ENCODE results near the gene ZDHHC7.

DNA sequence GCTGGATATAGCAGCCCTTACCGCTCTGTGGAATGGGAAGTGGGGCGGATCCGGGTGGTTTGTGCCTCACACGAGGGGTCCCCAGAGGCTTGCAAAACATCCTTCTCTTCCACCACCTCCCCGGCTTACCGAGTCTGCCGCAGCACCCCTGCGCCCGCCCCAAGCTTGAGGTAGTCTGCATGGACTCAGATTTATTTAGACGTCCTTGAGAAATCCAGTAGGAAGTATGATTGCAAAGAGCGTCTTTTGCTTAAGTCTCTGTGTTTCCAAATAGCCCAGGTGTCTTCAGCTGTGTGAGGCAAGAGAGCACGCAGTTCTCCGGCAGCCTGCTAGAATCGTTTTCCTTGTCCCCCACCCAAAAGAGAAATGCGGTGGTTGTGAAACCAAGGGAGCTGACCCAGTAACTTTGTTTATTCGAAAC, 18.7 kb upstream of the ZDHHC7 start:
- TF ChIP-seq, protein P1, sequence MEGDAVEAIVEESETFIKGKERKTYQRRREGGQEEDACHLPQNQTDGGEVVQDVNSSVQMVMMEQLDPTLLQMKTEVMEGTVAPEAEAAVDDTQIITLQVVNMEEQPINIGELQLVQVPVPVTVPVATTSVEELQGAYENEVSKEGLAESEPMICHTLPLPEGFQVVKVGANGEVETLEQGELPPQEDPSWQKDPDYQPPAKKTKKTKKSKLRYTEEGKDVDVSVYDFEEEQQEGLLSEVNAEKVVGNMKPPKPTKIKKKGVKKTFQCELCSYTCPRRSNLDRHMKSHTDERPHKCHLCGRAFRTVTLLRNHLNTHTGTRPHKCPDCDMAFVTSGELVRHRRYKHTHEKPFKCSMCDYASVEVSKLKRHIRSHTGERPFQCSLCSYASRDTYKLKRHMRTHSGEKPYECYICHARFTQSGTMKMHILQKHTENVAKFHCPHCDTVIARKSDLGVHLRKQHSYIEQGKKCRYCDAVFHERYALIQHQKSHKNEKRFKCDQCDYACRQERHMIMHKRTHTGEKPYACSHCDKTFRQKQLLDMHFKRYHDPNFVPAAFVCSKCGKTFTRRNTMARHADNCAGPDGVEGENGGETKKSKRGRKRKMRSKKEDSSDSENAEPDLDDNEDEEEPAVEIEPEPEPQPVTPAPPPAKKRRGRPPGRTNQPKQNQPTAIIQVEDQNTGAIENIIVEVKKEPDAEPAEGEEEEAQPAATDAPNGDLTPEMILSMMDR (IDR thresholded peaks at IDR 0.05; ENCODE audit: insufficient read depth, low read depth, low read length): no peak
- TF ChIP-seq EZH2 (IDR thresholded peaks at IDR 0.05; ENCODE audit: insufficient read depth, low read length): no peak

Data from astrocyte (in vitro differentiated cells and primary cell).